ENCODE measurements around the gene TMEM88.

TMEM88 gene

DNA sequence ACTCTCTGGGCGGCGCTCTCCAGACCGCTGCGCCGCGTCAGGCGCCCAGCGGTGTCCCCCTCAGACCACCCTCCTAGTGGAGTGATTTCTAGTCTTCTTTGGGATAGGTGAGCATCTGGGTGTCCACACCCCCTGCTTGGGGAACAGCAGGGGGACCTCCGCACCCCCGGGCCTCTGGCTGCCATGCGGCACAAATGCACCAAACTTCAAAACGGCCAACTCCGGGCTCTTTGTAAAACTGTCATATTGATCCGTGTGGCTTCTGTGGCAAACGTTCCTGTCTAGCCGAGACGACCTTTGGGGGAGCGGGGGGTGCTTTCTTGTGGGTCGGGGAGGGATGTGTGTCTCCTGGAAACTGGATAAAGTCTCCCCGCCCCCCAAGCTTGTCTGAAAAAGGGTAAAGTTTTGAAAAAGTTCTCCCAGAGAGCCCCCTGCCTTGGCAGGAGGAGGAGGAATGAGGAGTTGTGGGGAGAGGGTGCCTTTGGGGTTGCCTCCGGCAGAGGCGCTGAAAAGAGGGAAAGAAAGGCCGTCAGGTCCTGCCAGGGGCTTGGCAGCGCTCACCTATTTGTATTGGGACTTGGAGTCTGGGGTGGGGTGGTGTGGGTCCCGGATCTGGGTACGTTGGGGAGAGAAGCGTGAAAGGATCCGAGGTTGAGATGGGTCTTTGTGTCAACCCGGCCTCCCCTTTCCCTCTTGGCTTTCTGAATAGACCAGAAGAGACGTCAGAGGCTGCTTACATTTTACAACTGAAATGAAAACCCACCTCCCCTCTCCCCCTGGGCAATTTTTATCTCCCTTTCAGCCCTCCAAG lies 31.6 kb downstream of the TMEM88 start:
- peak; percentile 58 for DNase-seq

DNA sequence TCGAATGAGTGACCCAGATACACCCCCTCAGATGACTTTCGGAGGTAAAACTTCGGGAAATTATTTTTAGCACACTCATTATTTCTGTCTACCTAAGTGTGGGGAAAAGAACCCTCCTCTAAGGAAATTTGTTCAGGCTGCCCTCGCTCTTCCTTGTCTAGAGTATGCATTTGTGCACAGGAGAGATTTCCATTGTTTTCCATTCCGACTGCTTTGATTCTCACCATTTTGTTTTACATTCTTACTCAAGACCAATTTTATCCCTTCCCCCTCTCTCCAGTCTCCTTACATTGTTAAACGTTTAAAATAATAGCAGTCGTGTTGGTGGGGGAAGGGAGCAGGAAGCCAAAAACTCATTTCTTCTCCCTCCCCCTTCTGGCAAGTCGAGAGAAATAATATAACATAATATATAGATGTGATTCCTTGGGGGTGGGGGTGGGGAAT lies 32.2 kb downstream of the TMEM88 start:
- DNase-seq, result no peak

DNA sequence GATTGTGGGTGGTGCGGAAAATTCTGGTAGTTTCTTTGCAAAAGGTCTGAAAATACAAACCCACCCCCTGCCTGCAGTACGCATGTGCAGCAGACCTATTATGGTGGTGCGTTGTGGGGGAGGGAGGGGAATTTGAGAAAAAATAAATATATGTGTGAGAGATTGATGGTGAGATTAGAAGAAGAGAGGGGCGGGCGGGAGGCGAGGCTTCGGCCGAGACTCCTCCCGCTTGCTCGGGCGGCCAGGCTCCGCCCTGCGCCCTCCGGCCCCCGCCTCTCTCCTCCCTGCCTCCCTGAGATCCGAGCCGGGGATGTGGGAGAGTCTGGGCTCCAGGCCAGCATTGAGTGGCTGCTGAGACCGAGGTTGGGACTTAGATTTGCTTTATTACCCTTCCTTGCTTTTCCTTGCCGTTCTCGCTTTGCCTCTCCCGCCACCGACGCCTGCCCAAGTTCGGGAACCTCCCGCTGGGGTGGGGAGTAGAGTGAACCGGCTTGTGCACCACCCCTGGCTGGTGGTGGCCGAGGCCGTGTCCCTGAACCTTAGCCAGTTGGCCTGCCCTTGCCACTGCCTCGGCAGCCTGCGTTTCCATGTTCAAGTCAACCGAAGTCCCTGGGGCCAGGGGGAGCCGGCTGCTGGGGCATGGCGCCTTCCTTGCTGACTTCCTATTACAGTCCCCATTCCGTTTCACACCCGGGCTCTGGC lies 32.8 kb downstream of the TMEM88 start:
- peak; percentile 98 for DNase-seq

DNA sequence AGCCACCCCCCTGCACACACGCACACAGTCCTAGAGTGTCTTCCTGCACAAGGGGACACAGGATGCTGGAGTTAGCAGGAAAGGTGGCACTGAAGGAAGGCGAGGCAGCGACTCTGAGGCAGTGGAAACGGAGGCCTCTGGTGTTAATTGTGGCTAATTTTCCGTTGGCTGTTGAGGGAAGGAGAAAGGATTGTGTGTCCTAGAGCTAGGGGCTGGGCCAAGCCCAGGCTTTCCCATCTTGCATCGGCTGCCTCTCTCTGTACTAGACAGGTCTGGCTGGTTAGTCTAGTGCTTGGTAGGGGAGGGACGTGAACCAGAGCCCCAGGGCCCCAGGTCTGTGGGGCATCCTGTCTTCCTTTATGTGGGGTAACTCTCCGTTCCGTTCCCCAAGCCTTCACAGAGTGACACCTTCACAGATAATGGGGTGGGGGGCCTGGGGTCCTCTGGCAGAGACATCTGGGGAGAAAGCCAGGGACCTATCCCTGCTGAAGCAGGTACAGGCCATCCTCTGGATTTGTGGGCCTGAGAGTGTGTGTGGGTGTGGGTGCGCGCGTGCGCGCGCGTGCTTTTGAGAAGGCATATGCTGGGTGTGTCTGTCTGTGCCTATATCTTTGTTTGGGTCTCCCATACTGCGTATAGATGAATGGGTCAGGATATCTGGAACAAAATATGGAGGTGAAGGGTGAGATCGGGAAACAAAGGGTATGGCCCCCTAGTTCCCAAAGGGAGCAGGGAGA lies 33.5 kb downstream of the TMEM88 start, which contains the start of gene CHD3:
Gene CHD3 (plus strand): TSS at position 606 of the 737 bp plus-strand sequence. CDS start 212 bp downstream, outside the sequence.
- DNase-seq, result peak; percentile 34

DNA sequence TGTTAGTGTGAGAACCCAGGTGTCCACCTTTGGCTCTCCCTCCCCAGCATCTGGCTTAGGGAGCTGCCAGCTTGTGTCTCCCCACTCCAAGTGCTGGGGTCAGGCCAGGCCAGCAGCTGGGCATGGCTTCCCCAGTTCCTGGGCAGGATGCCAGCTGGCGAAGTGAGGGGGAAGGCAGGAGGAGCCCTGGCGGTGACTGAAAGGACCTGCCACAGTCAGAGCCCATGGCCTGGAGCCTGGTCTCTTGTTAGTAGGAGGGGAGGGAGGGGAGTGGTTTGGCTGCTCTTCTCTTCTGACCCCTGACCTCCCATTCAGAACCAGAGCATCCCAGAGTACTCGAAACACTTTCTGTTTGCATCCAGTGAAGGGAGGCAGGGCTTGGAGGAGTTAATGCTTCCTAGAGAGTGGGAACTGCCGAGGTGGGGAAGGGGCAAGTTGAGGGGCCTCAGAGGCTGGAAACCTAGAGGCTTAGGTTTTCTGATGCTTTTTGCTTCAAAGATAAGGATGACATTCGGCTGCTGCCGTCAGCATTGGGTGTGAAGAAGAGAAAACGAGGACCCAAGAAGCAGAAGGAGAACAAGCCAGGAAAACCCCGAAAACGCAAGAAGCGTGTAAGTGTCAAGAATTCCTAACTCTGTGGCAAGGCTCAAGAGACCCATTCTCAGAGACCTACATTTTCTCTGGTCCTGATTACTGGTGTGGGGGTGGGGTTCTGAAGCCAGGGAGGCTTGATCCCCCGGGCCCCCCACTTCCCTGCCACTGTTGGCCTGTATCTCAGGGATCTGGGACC lies 34.5 kb downstream of the TMEM88 start:
- peak; percentile 14 for DNase-seq

DNA sequence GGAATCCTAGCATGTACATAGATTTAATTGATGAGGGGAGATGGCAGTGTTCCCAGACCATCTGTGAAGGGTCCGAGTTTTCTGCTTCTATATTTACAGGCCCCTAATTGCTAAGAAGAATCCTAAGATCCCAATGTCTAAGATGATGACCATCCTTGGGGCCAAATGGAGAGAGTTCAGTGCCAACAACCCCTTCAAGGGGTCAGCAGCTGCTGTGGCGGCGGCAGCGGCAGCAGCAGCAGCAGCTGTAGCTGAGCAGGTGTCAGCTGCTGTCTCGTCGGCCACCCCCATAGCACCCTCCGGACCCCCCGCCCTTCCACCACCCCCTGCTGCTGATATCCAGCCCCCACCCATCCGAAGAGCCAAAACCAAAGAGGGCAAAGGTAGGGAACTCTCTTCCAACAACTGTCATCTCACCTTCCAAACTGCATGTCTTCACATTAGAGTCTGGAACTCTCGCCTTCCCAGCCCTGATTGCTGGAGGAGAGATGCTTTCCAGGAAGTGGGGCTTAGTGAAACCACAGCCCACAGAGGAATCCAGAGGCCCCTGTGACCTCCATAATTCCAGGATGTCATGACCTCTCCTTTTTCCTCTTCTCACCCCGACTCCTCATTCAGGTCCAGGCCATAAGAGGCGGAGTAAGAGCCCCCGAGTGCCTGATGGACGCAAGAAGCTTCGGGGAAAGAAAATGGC lies 38.5 kb downstream of the TMEM88 start:
- no peak for DNase-seq

DNA sequence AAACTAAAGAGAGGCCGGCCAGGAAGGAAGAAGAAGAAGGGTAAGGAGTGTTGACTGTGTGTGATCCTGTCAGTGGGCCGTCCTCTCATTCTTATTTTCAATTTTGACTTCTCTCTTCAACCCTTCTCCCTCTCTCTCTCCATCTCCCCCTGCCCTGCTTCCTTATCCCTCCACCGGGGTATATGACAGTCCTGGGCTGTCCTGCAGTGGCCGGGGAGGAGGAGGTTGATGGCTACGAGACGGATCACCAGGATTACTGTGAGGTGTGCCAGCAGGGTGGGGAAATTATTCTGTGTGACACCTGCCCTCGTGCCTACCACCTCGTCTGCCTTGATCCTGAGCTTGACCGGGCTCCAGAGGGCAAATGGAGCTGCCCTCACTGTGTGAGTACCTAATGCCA lies 39.4 kb downstream of the TMEM88 start:
- DNase-seq, result no peak

DNA sequence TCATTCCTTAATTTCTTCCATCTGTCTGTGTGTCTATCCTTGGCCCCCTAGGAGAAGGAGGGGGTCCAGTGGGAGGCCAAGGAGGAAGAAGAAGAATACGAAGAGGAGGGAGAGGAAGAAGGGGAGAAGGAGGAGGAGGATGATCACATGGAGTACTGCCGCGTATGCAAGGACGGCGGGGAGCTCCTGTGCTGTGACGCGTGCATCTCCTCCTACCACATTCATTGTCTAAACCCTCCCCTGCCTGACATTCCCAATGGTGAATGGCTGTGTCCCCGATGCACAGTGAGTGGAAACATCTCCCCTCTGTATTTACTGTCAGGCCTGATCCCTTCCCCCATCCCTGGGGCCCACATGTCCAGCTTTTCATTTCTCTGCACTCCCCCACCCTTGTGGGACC lies 40.0 kb downstream of the TMEM88 start:
- DNase-seq, result no peak

DNA sequence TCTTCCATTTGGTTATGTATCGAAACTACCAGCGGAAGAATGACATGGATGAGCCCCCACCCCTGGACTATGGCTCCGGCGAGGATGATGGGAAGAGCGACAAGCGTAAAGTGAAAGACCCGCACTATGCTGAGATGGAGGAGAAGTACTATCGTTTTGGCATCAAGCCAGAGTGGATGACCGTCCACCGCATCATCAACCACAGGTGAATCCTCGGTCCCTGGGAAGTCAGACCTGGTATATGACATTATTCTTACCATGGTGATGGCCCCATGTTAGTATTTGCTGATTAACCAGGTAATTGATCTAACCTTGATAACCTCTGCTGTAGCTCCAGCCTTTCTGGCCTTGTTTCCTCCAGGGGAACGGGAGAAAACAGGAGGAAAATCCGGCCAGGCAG lies 42.2 kb downstream of the TMEM88 start:
- DNase-seq, result no peak

DNA sequence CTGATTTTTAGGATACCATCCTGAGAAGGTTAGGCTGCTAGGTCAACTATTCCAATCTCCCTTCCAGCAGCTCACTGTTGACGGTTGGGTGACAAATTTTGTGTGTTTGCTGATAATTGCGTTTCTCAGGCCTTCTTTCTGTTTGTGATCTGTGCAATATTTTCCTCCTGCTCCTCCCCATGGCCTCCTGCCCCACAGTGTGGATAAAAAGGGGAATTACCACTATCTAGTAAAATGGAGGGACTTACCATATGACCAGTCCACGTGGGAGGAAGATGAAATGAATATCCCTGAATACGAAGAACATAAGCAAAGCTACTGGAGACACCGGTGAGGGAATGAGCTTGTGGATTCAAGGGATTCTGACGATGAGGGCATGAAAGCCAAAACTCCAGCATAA lies 42.9 kb downstream of the TMEM88 start:
- DNase-seq, result peak; percentile 32

DNA sequence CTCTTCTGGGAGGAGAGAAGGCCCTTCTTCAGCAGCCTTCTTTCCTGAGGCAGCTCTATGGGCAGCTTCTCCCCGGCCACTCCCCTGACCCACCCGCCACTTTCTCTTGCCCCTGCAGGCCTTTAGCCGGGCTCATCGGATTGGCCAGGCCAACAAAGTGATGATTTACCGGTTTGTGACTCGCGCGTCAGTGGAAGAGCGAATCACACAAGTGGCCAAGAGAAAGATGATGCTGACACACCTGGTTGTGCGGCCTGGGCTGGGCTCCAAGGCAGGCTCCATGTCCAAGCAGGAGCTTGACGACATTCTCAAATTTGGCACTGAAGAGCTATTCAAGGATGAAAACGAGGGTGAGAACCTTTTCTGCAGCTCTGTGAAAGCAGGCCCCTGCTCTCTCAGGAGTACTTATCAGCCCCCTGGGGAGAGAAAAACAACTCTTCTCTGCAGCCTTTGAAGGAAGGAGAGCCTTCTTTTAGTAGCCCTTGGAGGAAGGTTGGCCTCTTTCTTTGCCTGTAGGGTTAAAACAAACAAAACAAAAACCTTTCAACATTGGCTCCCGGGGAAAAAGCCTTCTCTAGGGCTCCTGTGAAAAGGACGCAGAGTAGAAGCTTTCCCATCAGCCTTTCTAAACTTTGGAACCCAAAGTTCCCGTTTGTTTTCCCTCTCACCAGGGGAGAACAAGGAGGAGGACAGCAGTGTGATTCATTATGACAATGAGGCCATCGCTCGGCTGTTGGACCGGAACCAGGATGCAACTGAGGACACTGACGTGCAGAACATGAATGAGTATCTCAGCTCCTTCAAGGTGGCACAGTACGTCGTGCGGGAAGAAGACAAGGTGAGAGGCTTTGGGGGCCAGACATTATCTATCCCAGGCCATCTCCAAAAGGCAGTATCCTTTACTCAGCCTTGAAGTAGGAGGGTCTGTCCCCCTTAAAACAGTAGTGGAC lies 48.6 kb downstream of the TMEM88 start:
- DNase-seq, result no peak
